Fibroblast of skin of right quadriceps (primary cell): ENCODE data around the gene NCMAP.
A peak's percentile ranks its signal among the peaks of the same experiment; 100 is the strongest.
"Not testable (repeated sequence)": the region's sequence is repeated elsewhere in the genome, so short reads cannot be mapped to it uniquely, and the experiment has no call there.

Experiments
- DNase-seq: peaks from one replicate; pipeline ENCODE4 v3.0.0-alpha.2; 2013

NCMAP gene

GRCh38 chr1:24555591-24556413 is at the start of gene NCMAP:
NCMAP (plus strand) TSS chr1:24556087; CDS start chr1:24595431, 39,344 bp downstream.
- no peak for DNase-seq

GRCh38 chr1:24506691-24507381 is 49.1 kb upstream of the NCMAP start:
- no peak for DNase-seq

- no peak for DNase-seq
These were observed 48.5 kb upstream of the NCMAP start for GRCh38 chr1:24507405-24507804.

- no peak for DNase-seq
These were observed 47.0 kb upstream of the NCMAP start for GRCh38 chr1:24508911-24509310.

GRCh38 chr1:24513706-24514105 is 42.2 kb upstream of the NCMAP start:
- DNase-seq = no peak

GRCh38 chr1:24514946-24515345 is 40.9 kb upstream of the NCMAP start:
- DNase-seq = no peak

- peak; percentile 13 for DNase-seq
These were observed 40.1 kb upstream of the NCMAP start for GRCh38 chr1:24515671-24516209.

GRCh38 chr1:24516506-24516905 is 39.4 kb upstream of the NCMAP start:
- DNase-seq = no peak

GRCh38 chr1:24517898-24518297 is 38.0 kb upstream of the NCMAP start:
- no peak for DNase-seq

GRCh38 chr1:24520282-24520681 is 35.6 kb upstream of the NCMAP start:
- not testable (repeated sequence) for DNase-seq

- no peak for DNase-seq
These were observed 30.3 kb upstream of the NCMAP start for GRCh38 chr1:24525606-24526005.

GRCh38 chr1:24526045-24526444 is 29.8 kb upstream of the NCMAP start:
- no peak for DNase-seq

- peak; percentile 13 for DNase-seq
These were observed 28.8 kb upstream of the NCMAP start for GRCh38 chr1:24526940-24527542.

GRCh38 chr1:24528744-24529143 is 27.1 kb upstream of the NCMAP start:
- no peak for DNase-seq

GRCh38 chr1:24529292-24529691 is 26.6 kb upstream of the NCMAP start:
- DNase-seq = not testable (repeated sequence)

GRCh38 chr1:24535021-24535424 is 20.9 kb upstream of the NCMAP start:
- no peak for DNase-seq

- DNase-seq = no peak
These were observed 20.1 kb upstream of the NCMAP start for GRCh38 chr1:24535778-24536177.

- DNase-seq = peak; percentile 65
These were observed 19.5 kb upstream of the NCMAP start for GRCh38 chr1:24536391-24536840.

- no peak for DNase-seq
These were observed 15.6 kb upstream of the NCMAP start for GRCh38 chr1:24540051-24540905.

- DNase-seq = peak; percentile 59
These were observed 14.8 kb upstream of the NCMAP start for GRCh38 chr1:24540906-24541710.

GRCh38 chr1:24541711-24542346 is 14.1 kb upstream of the NCMAP start:
- no peak for DNase-seq
